NCI-H748 (cell line): Measurements from ENCODE around the gene CLPX.
"Not testable (repeated sequence)": the region's sequence is repeated elsewhere in the genome, so short reads cannot be mapped to it uniquely, and the experiment has no call there.

Experiments used
- DNase-seq: peaks from one replicate; lab custom pipeline; 2025; ENCODE audit not compliant: unreplicated experiment; lab: John Stamatoyannopoulos, UW

Gene CLPX

DNA sequence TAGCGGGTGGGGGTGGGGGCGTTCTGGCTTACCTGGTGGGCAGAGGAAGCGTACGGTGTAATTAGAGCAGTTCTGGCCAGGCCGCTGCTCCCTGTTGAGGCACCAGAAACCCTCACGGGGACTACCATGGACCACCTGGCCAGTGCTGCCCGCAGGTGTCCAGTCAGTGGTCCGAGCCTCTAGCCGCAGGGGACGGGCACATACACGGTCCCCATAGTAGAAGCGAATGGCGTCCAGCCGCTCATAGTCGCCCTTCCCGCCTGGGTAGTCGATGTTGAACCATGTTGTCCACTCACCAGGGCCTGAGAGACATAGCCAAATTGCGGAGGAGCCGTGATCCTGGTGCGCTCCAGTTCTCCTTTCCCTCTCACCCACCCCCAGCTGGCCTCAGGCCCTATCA lies 21.6 kb upstream of the CLPX start:
- no peak for DNase-seq

DNA sequence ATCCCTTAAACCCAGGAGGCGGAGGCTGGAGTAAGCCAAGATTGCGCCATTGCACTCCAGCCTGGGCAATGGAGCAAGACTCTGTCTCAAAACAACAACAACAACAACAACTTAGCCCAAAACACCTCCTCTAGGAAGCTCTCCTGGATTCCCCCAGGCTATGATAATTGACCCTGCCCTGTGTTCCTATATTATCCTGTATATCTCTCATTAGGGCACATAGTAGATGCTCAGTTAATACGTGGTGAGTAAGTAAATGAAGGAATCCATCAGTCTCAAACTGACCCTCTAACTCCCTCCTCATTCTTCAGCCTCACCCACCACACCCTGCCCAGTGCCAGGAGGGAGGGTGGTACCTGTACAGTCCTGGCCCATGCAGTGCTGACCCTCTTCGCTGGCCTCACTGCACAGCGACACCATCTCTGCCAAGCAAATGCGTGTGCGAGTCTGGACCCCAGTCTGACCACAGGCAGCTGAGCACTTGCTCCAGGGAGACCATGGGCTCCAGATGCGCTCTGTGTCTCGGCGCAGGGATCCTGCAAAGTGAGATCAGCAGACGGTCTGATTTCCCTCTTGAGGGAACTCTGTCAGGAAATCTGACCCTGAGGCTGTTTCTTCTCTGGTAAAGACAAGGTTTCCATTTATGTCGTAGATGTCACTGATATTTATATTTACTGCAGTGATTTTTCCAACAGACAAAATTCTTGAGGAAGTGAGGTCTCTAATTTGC lies 20.0 kb upstream of the CLPX start:
- no peak for DNase-seq

DNA sequence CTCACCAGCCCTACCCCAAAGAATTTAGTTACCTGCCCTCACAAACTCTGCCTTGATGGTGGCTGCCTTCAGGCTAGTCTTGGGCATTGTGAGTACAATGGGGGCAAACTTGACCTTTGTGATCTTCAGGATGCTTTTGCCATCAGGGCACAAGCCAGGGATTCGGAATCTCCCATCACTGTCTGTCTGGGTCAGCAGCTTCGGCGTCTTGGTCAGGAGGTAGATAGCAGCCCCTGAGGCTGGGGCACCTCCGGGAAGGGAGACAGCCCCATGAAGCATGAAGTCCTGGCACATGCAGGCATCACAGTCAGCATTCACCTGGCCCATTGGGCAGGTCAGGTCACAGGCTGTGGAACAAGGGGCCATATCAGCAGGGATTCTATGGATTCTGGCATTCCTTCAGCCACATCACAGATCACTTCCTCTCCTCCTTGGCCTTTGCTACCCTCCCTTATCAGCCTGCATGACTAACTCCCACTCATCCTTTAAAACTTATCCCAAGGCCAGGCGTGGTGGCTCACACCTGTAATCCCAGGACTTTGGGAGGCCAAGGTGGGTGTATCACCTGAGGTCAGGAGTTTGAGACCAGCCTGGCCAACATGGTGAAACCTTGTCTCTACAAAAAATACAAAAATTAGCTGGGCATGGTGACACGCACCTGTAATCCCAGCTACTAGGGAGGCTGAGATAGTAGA lies 19.2 kb upstream of the CLPX start:
- no peak for DNase-seq

DNA sequence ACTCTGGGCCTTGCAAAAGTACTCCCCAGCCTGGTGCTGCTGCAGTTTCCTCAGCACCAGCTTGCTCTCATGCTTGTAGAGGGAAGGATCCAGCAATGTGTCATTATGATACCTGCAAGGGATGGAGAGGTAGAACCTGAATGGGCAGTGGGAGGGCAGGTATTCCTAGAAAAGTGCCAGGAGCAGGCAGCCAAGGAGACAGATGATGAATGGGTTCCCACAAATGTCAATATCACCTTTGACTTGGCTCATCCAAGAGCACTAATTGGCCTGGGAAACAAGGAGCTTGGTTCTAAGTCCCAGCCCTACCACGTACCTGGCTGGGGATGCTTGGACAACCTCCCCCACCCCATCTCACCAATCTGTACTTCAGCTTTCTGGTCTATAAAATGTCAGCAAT lies 16.8 kb upstream of the CLPX start:
- DNase-seq = no peak

- no peak for DNase-seq
These were observed 13.4 kb upstream of the CLPX start for GRCh38 chr15:65198571-65198970.

GRCh38 chr15:65197337-65197645 lies 12.1 kb upstream of the CLPX start:
- DNase-seq = no peak

- DNase-seq = no peak
These were observed 11.6 kb upstream of the CLPX start for GRCh38 chr15:65196637-65197336.

DNA sequence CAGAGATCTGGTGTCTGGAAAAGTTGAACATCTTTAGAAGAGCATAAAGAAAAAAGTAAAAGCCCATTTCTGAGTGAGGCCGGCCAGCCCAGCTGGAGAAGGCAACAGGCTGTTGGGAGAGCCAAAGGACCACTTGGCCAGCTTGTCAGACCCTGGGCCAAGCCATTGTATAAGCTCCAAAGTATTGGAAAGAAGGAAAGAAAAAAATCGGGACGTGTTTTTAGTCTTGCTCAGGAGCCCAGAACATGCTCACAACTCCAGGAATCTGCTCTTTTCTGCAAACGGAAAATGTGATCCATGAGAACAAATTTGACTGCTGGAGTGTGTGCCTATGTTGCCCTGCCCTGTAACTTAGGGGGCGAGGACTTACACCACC lies 10.4 kb upstream of the CLPX start:
- DNase-seq = no peak

- DNase-seq = no peak
These were observed 9.8 kb upstream of the CLPX start for GRCh38 chr15:65194826-65195547.

DNA sequence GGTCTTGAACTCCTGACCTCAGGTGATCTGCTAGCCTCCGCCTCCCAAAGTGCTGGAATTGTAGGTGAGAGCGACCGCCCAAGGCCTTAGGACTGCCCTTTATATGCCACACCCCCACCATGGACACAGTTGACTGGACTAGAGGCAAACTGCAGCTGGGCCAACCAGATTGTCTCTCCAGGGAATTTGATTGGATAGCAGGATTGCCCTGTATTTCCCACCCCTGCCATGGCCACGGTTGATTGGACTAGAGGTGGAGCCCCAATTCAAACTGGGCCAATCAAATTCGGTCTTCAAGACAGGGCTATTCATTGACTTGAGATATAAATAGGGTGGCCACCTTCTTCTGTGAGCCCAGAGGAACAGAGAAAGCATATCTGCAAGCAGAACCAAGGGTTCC lies 6.9 kb upstream of the CLPX start:
- DNase-seq = no peak

DNA sequence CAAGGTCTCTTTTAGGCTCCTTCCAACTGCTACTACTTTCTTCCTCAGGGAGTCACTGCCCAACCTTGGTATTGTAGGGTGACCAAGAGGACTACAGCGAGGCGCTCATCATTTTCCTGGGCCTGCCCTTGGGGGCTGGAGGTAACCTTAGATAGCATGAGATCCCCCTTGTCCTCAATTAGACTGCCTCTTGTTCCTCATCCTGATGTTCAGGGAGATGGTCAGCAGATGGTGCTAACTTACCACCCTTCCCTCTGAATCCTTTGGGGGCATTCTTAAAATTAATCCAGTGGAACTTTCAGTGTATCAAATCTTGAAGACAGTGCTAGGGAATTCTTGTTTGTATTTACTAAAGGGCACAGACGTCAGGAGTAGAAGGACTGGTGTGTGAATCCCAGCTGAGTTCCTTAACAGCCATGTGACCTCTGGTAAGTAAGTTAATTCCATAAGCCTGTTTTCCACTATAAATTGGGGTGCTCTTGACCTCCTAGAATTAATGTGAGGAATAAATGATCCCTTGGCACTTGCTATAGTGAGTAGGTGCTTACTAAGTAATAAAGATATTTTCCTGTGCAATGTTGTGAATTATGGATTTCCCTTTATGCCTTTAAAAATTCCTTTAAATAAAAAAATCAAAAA lies 4.1 kb upstream of the CLPX start:
- DNase-seq = peak; percentile 38

DNA sequence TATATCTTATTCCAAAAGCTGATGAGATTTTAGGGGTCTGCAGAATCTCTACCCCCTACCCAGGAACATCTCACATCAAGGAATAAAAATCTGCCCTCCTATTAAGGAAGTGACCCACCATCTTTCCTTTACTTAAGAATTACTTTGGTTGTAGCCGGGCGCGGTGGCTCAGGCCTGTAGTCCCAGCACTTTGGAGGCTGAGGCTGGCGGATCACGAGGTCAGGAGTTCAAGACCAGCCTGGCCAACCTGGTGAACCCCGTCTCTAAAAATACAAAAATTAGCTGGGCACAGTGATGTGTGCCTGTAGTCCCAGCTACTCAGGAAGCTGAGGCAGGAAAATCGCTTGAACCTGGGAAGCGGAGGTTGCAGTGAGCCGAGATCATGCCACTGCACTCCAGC lies 3.3 kb upstream of the CLPX start:
- DNase-seq = not testable (repeated sequence)

- DNase-seq = peak; percentile 29
These were observed 756 bp downstream of the CLPX start for GRCh38 chr15:65184305-65184867.

GRCh38 chr15:65183865-65184159 lies 1.3 kb downstream of the CLPX start:
- no peak for DNase-seq

DNA sequence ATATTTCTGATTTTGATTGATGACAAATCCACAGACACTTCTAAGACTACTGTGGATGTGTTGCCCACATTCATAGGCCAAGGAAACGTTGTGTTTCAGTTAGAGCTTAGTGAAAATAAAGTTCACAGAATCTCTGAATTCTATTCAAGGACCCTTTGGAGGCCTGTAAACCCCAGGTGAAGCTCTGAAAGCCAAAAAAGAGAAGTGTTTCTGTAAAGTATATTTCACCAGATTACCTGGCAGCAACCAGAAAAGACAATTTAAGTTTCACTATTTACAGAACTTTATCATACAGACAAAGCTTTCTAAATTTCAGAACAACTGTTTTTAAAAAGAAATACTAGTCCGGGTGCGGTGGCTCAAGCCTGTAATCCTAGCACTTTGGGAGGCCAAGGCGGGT lies 2.6 kb downstream of the CLPX start:
- no peak for DNase-seq

DNA sequence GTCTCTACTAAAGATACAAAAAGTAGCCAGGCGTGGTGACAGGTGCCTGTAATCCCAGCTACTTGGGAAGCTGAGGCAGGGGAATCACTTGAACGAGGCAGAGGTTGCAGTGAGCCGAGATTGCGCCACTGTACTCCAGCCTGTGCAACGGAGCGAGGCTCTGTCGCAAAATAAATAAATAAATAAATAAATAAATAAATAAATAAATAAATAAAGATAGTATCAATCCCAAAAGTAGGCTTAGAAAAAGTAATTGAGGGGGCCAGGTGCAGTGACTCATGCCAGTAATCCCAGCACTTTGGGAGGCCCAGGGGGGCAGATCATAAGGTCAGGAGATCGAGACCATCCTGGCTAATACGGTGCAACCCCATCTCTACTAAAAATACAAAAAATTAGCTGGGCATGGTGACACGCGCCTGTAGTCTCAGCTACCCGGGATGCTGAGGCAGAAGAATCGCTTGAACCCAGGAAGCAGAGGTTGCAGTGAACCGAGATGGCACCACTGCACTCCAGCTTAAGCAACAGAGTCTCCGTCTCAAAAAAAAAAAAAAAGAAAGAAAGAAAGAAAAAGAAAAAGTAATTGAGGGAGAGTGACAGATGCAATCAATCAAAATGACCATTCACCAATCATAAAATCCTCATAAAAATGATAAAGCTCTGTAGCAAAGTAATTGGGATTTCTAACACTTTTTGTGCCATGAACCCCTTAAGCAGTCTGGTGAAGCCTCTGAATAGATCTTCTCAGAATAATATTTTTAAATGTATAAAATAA lies 3.4 kb downstream of the CLPX start:
- DNase-seq = not testable (repeated sequence)

GRCh38 chr15:65180167-65180566 lies 5.0 kb downstream of the CLPX start:
- no peak for DNase-seq

- DNase-seq = no peak
These were observed 7.2 kb downstream of the CLPX start for GRCh38 chr15:65177901-65178300.

DNA sequence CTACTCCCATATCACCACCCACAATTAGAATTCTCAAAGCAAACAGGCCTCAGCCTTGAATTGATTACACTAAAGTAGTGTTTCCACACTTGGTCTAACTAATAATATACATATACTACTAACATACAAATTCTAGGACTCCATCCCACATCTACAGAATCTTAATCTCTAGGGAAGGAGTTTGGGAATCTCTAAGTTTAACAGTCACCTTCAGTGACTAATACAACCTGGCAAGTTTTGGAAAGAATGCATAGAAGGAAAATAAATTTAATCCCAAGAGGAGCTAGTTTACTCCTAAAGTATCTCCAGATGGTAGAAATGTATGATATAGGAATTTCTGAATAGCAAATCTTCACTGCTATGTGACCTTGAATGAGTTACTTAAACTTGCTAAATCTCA lies 9.1 kb downstream of the CLPX start:
- DNase-seq = no peak

DNA sequence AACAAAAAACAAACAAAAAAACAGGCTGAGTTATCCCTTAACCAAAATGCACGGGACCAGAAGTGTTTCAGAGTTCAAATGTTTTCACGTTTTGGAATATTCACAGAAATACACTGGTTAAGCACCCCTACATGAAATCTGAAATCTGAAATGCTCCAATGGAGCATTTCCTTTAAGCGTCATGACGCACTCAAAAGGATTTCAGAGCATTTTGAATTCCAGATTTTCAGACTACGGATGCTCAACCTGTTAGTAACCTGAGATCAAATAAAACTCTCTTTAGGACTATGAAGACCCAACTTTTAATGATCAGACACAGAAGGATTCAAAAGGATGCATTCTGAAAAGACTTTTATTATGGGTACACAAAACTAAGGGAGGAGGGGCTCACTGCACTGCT lies 9.6 kb downstream of the CLPX start:
- no peak for DNase-seq
